Germinal center (tissue), 1 donor: ENCODE measurements around the gene GPR107.
A peak's percentile ranks its signal among the peaks of the same experiment; 100 is the strongest.

ENCODE experiments used
- DNase-seq: peaks from one replicate; pipeline ENCODE4 v3.0.0; 2012; ENCODE audit warnings: mixed read lengths, low spot score

Gene GPR107

DNA sequence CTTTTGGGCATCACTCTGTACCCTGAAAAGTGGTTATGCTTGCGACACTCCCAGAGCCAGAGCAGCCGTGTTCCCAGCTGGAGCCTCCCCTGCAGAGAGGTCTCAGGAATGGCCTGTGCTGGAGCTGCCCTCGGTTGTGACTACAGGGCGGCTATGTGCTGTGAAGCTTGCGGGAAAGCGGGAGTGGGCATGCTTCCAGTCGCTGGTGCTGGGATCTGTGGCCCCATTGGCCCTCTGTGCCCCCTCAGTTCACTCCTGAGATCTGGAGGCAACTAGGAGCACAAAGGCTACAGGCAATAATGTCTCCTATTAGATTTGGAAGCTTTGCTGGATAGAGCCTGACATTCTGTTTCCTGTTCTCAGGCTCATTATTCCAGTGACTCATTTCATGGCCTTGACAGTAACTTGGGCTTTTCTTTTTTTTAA is 56.9 kb downstream of the GPR107 start:
- no peak for DNase-seq

DNA sequence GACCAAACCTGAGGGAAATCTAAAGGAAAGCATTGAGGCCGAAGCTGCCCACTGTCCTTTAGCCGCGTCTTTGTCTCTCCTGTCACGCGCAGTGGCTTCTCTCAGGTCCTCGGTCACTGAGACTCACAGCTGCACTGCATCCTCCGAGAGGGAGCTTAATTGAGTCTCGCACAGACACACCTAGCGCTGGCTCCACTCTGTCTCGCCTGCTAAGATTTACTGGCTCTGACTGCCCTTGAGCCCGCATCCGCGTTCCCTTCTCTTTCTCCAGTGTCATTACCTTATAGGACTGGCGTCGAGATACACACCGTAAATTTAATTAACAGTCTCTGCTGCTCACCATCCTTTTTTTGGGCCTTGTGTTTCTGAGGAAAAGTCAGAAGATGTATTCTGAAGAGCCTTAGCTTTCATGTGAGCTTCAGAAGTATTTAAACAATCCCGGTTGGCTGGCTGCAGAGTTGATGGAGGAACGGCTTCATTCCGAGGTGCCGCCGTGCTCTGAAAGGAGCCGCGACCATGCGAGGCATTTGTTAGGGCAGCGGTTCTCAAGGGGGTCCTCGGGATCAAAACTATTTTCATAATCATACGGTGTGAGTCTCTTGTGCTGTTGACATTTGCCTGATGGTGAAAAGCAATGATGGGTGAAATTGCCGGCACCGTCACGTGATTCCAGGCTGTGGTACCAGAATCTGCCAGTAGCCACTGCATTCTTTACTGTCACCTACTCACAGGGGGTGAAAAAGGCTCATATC is 58.3 kb downstream of the GPR107 start:
- DNase-seq, result no peak

DNA sequence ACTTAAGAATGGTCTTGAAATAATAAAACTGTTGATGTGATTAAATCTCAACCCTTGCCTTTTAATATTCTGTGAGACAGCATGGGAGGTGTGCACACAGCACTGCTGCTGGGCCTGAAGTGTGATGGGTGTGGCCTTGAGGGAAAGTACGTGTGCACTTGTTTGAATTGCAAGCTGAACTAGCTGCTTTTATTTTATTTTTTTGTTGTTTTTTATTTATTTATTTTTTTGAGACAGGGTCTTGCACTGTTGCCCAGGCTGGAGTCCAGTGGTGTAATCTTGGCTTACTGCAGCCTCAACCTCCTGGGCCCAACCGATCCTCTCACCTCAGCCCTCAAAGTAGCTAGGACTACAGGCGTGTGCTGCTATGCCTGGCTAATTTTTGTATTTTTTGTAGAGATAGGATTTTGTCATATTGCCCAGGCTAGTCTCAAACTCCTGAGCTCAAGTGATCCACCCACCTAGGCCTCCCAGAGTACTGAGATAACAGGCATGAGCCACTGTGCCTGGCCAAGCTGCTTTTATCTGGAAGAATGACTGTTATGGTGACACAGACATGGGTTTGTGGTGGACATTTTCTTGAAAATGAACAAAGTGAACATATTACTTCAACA is 58.9 kb downstream of the GPR107 start:
- DNase-seq, result no peak

DNA sequence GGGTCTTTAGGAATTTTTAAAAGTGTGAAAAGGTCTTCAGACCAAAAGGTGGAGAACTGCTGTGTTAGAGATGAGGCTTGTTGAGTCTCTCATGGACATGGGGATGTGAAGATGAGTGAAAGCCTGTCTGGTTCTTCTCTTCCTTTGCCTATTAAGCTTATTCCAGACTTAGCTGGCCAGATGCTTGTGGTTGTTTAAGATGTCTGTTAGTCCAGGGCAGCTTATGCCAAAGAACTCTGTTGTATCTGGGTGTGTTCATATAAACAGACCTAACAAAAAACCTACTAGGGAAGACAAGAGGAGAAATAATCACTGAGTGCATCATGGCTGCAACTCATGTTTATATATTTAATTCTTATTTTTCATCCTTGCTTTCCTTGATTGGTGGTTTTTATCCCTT is 61.0 kb downstream of the GPR107 start:
- DNase-seq, result no peak

DNA sequence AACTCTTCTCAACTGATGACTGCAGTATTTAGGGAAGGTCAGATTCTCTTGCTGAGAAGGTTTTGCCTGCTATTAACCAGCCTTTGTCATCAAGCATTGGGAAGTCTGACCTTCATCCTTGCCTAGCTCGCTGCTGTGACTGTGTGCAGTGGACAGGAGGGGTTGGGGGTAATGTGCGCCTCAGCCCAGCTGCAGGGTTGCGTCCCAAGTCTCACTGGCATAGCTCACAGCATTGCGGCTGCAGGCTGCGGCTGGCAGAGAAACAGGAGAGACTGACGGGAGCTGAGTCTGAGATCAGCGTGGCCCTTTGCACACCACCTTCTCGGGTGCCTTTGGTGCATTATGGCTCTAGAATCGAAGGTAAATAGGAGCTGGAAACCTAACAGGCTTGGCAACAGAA is 62.6 kb downstream of the GPR107 start:
- no peak for DNase-seq

DNA sequence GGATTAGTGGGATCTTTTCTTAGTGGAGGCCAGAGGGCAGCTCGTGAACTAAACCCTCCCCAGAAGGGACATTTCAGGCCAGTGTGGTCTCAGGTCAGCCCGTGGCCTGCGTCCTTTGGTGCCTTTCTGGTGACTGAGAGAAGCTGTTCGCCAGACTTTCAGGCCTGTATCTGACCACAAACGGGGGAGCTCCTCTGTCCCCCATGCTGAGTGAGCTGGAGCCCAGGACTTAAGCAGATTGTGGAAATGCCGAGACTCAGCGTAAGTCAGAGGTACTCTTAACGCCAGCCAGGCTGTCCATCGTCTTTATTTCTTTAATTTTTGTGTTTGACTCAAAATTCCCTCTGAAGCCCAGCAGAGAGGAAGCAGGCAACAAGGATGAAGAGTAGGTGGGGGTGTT is 63.7 kb downstream of the GPR107 start:
- DNase-seq, result no peak

DNA sequence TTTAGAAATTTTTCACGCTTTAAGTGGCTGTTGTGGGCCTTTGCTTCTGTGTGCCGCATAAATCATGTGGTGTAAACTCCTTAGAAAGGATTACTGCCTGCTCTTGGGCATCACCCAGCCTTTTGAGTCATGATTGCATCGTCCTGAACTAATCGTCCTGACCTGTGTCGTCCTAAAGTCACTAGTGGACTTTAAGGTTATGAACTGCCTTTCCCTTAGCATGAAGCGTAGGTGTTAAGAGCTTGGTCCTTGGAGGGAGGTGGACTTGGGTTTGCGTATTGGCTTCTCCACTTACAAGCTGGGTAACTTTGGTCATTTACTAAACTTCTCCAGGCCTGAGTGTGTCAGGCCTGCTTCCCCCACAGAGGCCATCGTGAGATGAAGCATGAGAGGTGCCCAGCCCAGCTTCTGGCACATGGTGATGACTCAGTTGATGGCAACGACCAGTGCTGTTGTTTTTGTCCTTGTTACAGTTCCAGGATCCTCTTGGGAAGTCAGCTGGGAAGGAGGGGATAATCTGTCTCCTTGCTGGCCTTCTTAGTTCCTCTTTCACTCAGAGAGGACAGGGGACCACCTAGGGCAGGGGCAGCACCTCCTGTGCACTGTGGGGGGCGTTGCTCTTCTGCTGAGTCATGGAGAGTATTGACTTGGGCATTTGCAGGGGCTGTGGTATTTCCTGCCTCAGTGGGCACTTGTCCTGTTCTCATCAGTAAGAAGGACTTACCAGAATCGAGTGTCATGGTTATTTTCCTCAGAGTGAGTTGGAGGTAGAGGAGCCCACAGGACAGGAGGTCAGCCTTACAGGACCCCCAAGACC is 64.3 kb downstream of the GPR107 start:
- no peak for DNase-seq

DNA sequence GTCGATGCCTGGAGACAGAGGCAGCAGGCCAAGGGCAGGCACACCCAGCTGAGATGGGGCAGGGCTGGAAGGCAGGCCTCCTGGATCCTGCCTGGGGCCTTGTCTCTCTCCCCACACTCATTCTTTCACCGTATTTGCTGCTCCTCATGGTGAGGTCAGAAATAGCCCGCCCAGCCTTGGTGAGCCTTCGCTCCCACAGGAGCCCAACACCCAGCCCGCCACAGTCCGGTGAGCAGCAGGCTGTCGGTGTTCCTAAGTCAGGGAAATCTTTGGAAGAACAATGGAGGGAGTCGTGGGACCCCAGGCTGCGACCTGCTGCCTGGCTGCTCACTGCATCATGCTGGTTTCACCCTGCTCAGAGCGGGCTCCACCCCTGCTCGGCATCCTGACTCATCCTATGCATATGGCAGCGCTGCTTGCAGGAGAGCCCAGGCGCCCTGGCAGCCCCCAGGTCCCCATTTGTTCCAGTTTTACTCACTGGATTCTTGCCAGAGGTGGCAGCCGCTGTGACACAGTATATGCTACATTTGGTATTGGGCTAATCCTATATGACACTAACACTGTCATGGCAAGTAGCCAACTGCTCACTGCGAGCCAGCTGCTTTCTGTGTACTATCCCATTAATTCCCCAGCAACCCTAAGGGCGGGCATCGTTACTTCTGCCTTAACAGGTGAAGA is 65.3 kb downstream of the GPR107 start:
- DNase-seq, result no peak

DNA sequence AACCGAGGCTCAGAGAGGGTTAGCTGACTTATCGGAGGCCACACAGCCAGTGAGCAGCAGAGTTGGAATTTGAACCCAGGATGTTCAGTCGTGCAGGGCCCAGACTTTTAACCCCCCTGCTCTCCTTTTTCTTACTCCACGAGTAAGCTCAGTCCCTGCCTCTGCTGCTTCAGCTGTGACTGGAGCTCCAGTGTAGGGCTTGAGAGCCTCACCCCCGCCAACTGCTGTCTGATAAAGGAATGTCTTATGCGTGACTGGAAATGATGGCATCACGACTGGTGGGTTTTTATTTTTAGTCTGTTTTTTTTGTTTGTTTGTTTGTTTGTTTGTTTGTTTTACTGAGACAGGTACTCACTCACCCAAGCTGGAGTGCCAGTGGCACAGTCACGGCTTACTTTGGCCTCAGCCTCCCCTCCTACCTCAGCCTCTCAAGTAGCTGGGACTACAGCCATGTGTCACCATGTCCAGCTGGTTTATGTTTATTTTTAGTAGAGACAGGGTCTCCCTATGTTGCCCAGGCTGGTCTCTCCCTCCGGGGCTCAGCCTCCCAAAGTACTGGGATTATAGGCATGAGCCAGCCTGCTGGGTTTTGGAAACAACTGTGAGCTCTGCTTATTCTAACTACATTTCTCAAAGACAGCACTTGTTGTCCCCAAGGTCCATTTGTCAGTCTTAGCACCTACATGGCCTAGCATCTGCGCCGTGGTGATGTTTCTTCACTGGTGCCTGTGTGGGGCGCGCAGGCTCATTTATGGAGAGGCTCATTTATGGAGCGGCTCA is 66.0 kb downstream of the GPR107 start:
- no peak for DNase-seq

DNA sequence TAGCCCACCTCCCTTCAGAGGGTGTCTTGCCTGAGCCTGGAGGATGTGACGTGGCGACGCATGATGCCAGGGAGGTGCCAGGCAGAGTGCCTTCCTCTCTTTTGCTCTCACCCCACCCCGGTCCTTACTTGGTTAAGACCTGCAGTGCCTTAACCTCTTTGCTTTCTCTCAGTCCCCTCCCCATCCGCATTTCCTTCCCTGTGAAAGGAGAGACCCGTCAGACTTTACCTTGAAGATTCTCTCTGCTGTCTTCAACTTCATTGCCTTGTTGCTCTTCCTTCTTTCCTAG is 66.5 kb downstream of the GPR107 start:
- no peak for DNase-seq

DNA sequence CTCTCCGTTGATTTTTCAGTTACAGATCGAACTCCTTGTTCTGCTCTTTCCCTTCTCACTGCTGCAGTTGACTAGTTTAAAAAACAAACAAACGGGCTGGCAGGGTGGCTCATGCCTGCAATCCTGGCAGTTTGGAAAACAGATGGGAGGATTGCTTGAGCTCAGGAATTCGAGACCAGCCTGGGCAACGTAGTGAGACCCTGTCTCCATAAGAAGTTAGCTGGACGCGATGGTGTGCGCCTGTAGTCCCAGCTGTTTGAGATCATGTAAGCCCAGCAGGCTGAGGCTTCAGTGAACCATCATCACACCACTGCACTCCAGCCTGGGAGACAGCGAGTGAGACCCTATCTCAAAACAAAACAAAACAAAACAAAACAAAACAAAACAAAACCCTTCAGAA is 67.1 kb downstream of the GPR107 start:
- no peak for DNase-seq

DNA sequence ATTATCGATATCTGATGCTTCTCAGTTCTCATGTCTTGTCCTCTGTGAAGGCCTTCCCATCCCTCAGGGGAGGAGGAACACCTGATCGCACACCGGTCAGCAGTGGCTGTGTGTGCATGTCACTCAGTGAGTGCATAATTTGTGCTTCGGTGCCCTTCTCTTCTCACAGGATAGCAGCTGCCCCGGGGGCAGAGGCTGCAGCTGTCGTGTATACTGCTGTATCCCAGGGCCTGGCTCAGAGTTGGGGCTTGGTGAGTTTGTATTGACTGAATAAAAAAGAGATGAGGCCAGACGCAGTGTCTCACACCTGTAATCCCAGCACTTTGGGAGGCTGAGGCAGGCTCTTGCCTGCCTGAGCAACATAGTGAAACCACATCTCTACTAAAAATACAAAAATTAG is 68.8 kb downstream of the GPR107 start:
- peak; percentile 39 for DNase-seq

DNA sequence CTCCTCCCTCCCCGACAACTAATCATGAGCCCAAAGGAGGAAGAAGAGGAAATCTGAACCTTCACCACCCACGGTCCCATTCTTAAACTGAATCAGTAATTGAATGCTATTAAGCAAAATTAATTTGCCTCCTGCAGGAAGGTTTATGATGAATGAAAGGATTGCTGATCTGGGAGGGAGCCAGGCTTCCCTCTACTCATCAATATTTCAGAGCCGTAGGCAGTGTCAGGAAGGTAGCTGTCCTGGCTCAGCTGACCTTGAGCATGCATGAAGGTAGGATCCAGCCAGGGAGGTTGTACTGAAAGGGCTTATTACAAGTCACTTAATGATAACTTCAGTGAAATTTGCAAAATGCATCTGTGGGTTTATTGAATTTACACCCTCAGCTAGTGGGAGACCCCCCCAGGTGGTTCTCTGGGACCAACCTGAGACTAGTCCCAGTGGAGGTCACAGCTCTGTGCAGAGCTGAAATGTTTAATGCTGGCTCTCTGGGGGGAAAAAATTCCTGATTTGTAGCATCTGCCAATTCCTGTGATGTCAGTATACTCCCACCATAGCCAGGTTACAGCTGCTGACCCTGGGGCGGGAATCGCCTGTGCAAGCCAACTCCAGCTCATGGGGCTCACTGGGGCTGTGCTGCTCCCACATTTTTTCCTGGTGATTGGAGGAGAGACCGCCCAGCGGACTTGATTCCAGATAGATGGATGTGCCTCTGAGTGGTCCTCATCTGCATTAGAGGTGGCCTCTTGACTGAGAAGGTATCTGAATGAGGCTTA is 70.6 kb downstream of the GPR107 start:
- DNase-seq, result no peak

DNA sequence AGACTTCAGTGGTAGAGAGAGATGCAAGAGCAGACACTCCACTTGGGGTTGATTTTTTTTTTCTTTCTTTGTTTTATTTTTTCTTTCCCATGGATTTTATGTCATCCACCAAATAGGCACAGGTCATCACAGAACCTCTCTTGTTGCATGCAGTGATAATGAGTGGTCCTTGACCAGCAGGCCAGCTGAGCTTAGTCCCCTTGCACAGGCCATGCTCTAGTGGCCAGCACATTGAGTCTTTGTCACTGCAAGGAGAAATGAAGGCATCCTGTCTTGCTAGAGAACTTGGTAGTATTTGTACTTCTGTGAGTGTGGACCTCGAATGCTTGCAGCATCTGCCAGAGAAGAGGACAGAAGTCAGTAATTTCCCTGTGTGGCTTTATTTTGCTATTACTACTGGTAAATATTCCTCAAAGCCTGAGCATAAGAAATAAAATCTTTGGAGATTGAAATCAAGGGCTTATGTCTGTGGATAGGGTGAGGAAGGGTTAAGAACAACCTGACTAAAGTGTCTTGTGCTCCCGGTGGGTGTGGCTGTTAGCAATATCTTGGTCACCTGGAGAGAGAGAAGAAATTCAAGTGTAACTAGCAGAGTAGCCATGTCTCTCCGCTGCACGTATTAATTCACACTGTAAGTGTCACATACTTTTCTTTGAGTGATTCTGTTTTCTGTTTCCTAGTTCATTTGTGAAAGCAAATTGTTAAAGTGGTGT is 73.2 kb downstream of the GPR107 start:
- no peak for DNase-seq

DNA sequence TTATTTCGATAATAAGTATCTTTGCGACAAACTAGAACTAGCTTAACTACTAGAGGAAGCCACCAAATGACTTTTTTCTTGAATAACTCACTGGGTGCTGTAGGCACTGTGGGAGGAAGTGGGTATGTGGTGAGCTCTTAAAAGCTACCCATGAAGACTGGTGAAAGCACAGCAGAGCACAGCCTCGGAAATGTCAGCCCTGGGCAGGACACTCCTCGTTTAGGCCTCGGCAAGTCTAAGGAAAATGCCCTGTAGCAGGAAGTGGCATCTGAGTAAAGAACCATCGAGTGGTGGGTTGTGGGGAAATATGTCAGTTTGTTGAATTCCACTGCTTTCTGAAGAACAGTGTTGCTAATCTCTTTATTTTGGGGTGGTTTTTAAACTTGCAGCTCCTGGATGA is 74.5 kb downstream of the GPR107 start:
- DNase-seq, result peak; percentile 47

DNA sequence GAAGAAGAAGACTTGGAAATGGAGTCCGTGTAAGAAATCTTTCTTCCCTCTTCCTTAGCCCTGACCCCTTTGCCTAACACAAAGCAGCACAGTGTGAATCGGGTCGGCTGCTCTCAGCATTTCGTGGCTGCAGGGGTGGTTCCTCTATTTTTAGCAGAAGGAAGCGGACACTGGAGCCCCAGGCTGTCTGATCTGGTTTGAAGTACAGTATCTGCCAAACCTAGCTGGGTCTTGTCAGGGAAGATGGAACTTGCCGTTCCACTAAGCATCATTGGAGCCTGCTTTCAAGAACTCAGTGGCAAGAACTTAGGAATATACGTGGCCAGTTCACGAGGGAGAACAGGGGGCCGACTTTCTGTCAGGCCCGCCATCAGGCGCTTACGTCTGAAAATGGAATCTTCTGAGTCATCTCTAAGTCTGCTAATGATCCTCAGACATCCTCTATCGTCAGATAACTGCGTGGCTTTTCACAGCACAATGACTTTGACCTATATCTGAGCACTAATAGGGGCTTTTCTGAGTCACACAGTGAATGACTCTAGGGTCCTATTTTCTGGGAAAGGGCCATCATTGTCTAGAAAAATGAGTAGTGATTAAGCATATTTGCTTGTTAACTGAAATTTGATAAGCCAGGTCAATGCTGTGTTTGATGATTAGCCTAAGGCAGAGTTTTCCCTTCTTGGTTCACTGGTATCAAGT is 75.2 kb downstream of the GPR107 start:
- DNase-seq, result peak; percentile 64

DNA sequence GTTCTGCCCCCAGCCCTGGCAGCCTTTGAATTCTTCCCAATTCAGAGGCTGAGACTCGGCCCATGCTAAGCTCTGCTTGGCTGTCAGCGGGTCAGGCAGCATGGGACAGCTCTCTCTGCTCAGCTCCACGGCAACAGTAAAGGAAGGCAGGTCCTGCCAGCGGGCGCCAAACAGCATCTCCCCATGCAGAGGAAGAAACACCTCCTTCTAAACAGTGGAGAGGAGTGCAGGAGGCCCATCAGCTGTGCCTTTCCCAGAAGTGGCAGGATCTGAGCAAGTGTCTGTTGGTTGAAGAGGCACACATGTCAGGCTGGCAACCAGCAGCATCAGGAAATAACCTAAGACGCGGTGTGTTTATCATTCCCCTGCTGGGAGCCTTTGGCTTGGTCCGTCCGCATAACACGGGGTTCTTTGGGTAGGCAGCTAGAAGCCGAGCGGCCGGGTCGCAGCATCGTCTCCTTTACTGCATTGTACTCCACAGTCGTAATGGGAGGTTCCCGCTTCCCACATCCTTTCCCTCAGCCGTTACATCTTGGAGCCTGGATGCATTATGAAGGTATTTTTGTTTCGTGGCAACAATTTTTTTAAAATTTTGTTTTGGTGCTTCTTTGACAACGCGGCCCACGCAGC is 75.8 kb downstream of the GPR107 start:
- DNase-seq, result no peak

DNA sequence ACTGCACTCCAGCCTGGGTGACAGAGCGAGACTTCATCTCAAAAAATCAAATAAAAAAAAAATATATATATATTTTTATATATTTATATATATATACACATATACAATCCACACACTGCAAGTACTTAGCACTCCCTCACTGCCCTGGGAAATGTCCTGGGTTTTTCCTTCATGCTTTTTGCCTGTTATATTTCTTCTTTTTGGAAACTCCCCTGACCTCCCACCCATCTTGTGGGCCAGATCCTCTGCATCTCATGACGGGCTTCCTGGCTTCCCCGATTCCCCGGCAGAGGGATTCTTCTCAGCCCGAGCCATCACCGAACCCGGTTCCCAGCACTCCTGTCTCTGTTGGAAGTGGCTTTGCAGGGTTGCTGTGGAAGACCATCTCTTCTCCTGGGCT is 79.0 kb downstream of the GPR107 start:
- no peak for DNase-seq

DNA sequence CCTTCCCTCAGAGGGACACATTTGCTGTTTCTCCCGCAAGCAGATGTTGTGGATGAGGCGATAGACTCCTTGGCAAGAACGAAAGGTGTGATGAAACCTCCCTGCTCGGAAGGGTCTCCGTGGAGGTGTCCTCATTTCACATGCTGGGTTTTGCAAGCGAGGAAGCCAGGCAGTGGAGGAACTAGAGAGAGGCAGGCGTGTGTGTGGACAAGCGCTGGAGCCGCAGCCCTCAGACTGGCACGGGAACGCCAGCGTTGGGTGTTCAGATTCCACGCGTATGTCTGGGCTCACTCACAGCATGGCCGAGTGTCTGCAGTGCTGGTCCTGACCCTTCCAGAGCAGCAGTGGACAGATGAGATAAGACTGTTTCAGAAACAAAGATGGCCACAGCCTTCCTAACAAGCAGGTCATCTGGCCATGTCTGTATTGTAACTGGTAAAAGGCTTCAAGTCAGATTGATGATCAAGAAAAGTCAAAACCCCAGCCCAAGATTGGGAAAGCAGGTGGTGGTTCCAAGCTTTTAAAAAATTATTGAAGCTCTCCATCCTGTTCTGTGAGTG is 83.5 kb downstream of the GPR107 start:
- DNase-seq, result no peak
